Testis (tissue), 2 donors: ENCODE results near the gene PAK6.

Source experiments
- POLR2A ChIP-seq: fragments of 450-650 bp; IDR thresholded peaks from one replicate; pipeline ENCODE4 v1.6.1; 2017; ENCODE audit warnings: antibody characterized with exemption, mild to moderate bottlenecking, moderate library complexity
- TF ChIP-seq, protein P1 (sequence below), 3 experiments: fragments of 450-650 bp in 2 of 3; fragments of 200-600 bp in 1 of 3; sonication (generic) in 1 of 3; IDR thresholded peaks; one replicate each; pipeline ENCODE4 v1.5.1; 2016 to 2019; ENCODE audit warnings: antibody characterized with exemption in 3 of 3, mild to moderate bottlenecking in 2 of 3, moderate library complexity in 1 of 3

DNA sequence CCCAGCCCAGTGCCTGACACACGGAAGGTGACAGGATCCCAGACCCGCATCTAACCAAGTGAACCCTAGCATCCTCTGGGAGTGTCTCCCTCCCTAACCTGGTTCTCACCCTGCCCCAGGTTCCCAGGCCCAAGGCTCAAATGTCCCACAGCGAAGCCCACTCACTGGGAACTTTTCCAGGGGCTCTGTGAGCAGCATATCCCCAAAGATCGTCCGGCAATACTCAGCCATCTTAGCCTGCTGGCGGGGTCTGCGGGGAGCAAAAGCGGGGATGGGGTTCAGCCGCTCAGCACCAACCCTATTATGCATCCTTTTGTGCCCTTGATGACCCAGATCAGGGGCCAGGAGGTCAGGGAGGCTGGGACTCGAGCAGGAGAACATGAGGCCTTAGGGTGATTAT is 58.5 kb downstream of the PAK6 start:
- TF ChIP-seq, protein P1, sequence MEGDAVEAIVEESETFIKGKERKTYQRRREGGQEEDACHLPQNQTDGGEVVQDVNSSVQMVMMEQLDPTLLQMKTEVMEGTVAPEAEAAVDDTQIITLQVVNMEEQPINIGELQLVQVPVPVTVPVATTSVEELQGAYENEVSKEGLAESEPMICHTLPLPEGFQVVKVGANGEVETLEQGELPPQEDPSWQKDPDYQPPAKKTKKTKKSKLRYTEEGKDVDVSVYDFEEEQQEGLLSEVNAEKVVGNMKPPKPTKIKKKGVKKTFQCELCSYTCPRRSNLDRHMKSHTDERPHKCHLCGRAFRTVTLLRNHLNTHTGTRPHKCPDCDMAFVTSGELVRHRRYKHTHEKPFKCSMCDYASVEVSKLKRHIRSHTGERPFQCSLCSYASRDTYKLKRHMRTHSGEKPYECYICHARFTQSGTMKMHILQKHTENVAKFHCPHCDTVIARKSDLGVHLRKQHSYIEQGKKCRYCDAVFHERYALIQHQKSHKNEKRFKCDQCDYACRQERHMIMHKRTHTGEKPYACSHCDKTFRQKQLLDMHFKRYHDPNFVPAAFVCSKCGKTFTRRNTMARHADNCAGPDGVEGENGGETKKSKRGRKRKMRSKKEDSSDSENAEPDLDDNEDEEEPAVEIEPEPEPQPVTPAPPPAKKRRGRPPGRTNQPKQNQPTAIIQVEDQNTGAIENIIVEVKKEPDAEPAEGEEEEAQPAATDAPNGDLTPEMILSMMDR (IDR thresholded peaks at IDR 0.05) = no peak
- TF ChIP-seq POLR2A = no peak
